AML-193 (cell line): ENCODE results near the gene TUT1.
"Not testable (repeated sequence)": the region's sequence is repeated elsewhere in the genome, so short reads cannot be mapped to it uniquely, and the experiment has no call there.

ENCODE experiments used
- DNase-seq, 2 experiments: peaks; one replicate each; lab custom pipeline; 2025; lab: John Stamatoyannopoulos, UW

TUT1 gene, protein sequence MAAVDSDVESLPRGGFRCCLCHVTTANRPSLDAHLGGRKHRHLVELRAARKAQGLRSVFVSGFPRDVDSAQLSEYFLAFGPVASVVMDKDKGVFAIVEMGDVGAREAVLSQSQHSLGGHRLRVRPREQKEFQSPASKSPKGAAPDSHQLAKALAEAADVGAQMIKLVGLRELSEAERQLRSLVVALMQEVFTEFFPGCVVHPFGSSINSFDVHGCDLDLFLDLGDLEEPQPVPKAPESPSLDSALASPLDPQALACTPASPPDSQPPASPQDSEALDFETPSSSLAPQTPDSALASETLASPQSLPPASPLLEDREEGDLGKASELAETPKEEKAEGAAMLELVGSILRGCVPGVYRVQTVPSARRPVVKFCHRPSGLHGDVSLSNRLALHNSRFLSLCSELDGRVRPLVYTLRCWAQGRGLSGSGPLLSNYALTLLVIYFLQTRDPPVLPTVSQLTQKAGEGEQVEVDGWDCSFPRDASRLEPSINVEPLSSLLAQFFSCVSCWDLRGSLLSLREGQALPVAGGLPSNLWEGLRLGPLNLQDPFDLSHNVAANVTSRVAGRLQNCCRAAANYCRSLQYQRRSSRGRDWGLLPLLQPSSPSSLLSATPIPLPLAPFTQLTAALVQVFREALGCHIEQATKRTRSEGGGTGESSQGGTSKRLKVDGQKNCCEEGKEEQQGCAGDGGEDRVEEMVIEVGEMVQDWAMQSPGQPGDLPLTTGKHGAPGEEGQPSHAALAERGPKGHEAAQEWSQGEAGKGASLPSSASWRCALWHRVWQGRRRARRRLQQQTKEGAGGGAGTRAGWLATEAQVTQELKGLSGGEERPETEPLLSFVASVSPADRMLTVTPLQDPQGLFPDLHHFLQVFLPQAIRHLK

GRCh38 chr11:62591448-62592145 lies at the start of gene TUT1:
TSS of gene TUT1 (minus strand) at chr11:62591523. CDS start at chr11:62591485, 38 bp downstream.
- DNase-seq: peak; percentile 98

DNA sequence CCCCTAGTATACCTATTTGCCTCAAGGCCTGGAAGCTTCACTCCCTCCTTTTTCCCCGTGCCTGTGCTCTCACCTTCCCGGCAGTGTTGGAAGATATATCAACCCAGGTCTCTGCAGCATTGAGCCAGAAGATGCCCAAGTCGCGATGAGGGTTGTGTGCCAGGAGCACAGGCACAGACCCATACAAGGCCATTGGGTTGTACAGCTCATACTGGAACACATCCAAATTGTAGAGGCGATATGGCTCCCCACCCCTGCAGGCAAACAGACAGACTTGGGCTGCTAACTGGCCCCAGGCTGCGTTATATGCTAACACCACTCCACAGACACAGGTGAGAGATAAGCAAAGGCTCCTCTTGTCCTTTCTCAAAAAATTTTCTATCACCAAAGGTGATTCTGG lies 41.2 kb upstream of the TUT1 start:
- no peak for DNase-seq

DNA sequence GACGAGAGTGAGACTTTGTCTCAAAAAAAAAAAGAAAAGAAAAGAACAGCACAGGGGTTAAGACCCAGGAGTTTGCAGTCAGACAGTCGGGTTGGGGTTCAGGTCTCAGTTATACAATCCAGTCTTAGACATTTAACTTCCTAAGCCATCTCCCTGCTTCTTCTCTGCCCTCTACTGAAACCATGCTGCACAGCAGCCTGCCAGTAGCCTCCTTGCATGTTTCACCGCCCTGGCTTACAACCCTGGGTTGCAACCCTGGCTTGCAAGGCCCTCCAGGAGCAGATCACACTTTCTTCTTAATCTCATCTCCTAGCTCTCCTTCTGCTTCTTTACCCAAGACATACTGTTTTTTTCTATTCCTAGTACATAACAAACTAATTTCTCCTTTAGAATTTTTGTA lies 36.4 kb upstream of the TUT1 start:
- DNase-seq: peak; percentile 23 to 40

DNA sequence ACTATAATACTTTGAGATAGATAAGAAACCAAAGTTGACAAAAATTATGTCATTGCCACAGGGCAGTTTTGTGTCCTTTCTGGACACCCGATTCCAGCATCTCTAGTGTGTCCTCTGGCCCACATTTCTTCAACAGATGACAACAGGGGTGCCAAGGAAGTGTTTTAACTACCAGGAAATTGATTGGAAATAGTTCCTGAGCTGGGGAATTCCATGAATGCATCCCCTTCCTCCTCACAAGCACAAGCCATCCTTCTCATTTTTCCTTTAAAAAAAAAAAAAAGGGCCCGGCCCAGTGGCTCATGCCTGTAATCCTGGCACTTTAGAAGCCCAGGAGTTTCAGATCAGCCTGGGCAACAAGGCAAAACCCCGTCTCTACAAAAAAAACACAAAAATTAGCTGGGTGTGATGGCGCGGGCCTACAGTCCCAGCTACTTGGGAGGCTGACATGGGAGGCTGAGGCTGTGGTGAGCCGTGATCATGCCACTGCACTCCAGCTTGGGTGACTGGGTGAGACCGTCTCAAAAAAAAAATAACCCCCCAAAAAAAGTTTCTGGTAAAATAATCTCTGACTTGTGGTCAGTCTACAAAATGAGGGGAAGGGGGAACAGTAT lies 31.3 kb upstream of the TUT1 start:
- no peak for DNase-seq

DNA sequence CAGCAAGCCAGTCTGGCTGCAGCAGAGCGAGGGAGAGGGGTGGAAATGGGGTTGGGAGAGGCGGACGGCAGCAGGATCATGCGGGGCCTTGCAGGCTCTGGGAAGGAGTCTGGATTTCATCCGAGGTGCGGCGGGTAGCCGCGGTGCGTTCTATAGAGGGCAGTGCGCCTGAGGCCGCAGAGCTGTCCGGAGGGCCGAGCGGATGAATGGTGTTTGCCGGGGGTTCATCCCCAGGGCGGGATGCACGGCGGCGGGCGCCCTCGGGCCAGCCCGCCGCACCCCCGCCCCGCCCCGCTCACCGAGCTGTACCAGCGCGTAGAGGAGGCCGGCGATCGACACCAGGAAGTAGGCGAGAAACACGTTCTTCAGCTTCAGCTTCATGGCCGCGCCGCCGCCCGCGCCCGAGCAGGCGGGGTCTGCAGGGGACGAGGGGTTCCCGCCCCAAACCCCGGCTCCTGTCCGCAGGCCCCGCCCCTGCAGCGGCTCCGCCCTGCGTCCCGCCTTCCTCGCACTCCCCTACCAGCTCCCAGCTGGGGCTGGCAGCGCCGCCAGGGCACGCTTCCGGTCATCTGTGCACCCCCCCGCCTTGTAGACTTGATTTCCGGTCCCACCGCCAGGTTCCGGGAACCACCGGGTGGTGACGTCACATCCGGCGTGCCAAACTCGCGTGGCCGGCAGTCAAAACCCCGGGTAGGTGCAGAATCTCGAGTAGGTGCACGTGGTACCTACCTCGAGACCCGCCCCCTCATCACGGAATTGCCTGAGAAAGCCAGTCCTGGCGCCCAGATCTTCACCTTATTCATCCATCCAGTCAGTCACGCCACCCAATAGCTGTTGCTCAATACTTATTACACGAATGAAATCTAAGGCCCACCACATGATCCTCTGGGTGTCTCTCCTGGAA lies 30.5 kb upstream of the TUT1 start, which contains the start of gene B3GAT3:
B3GAT3 (minus strand) TSS at position 420 of the 904 bp plus-strand sequence; CDS start at position 381, 39 bp downstream.
- DNase-seq: peak; percentile 94

DNA sequence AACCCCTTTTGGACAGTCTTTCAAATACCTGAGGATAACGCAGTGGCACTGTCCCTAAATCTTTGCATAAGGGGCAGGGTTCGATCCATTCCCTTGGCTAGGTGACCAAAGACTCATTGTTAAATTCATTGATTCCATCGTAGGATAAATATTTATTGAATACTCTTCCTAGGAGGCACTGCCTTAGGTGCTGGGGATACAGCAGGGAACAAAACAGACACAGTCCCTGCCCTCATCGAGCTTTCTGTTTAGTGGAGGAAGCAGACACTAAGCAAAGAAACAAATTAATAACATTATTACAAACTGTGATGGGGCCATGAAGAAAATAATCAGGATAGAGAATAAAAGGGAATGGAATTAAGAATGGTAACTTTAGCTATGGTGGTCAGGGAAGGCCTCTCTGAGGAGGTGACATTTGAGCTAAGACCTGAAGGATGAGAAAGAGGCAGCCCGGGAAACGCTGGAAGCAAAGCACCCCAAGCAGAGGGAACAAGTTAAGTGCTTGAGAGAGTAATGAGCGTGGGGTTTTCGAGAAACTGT lies 29.8 kb upstream of the TUT1 start:
- DNase-seq: no peak

DNA sequence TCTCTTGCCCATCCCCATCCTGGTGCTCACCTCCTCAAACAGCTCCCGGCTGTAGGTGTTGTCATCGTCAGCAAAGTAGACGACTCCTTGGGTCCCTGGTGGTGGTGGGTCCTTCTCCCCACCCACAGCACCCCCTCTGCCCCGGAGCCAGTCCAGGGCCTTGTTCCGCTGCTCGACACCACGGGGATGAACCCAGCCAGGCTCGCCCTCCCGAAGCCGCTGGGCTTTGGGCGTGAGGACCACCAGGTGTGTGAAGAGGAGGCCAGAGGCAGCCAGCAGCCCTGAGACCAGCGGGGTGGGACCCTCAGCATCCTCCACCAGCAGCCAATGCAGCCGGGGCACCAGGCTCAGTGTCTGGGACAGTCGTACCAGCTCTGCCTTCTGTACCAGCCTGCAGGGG lies 25.6 kb upstream of the TUT1 start:
- DNase-seq: not testable (repeated sequence)

DNA sequence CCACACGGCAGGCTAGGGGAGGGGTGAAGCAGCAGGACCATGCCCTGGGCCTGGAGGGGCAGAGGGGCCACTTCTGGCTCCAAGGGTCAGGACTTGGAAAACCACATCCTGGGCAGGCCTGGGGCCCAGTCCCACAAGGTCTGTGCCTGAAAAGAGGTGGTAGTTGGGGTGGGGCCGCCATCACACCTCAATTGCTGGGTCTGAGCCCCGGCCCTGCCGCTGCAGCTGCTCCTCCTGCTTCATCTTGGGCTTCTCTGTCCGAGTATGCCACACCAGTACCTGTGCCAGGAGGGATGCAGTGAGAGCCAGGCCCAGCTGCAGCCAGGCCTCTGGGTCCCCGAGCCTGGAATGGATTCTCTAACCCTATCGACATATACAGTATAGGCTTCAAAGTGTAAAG lies 24.2 kb upstream of the TUT1 start:
- DNase-seq: no peak

GRCh38 chr11:62614275-62614674 lies 23.0 kb upstream of the TUT1 start:
- DNase-seq: no peak

DNA sequence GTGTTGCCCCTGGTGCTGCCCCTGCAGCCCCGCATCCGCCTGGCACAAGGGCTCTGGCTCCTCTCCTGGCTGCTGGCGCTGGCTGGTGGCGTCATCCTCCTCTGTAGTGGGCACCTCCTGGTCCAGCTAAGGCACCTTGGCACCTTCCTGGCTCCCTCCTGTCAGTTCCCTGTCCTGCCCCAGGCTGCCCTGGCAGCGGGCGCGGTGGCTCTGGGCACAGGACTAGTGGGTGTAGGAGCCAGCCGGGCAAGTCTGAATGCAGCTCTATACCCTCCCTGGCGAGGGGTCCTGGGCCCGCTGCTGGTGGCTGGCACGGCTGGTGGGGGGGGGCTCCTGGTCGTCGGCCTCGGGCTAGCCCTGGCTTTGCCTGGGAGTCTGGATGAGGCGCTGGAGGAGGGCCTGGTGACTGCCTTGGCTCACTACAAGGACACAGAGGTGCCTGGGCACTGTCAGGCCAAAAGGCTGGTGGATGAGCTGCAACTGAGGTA lies 22.0 kb upstream of the TUT1 start:
- no peak for DNase-seq

DNA sequence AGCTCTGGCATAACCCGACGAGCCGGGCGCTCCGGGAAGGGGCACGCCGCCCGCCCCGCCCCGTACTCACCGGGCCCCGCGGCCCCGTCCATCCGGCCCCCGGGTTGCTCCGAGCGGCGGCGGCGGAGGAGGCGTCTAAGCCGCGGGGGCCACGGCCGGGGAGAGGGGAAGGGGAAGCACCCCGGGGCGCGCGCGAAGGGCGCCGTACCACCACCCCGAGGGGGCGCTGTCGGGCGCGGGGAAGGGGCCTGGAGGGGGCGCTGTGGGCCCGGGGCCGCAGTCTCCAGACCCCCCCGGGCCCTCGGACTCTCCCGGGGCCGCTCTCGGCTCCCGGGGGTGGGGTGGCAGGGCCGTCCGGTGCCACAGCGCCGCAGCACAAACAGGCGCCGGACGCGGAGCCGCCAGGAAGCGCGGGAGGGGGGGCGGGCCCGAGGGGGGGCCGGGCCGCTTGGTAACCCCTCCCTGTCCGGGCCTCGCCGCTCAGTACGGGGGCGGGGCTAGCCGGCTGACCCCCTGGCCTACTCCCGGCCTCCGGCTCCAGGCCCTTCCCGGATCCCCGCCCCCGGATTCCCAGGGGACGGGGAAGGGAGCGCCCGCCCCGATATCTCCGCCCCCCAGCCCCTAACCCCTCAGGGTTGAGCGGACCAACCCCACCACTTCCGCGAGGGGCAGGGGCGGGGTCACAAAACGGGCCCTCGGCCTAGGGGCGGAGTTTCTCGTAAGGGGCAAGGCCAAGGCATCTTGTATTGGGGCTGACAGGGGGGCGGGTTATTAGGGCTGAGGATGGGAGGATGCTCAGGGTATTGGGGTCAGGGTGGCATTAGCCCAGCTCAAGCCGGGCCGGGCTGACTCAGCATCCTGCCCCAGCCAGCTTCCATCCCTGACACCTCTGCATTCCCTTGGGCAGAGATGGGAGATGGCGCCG lies 21.3 kb upstream of the TUT1 start, which contains the start of the genes EML3 and ROM1:
EML3 (minus strand) TSS at position 410 of the 925 bp plus-strand sequence; CDS start at position 92, 318 bp downstream.
ROM1 (plus strand) TSS at position 892 of the 925 bp plus-strand sequence; CDS start at position 917, 25 bp downstream.
- peak; percentile 63 to 73 for DNase-seq

GRCh38 chr11:62611705-62612365 lies 20.5 kb upstream of the TUT1 start:
- DNase-seq: peak; percentile 34 to 36

- no peak for DNase-seq
Observed at GRCh38 chr11:62610814-62611704, 19.7 kb upstream of the TUT1 start.

GRCh38 chr11:62610403-62610802 lies 19.1 kb upstream of the TUT1 start:
- DNase-seq: no peak

DNA sequence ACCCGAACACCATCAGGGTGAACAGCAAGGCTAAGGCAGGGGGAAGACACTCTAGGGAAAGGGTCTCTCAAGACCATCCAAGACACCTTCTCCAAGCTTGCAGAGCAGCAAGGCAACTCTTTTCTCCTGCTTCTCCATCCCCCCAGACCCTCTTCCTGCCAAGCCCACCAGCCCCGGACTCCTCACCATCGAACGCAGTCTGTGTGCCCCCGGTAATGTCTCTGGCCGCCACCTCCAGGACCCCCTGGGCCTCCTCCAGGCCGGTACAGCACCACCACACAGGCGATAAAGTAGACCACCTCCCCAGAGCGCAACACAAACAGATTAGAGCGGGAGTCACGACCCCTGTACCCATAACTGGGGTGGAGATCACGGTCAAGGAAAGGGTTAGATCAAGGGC lies 17.5 kb upstream of the TUT1 start:
- no peak for DNase-seq

GRCh38 chr11:62607714-62608113 lies 16.4 kb upstream of the TUT1 start:
- no peak for DNase-seq

DNA sequence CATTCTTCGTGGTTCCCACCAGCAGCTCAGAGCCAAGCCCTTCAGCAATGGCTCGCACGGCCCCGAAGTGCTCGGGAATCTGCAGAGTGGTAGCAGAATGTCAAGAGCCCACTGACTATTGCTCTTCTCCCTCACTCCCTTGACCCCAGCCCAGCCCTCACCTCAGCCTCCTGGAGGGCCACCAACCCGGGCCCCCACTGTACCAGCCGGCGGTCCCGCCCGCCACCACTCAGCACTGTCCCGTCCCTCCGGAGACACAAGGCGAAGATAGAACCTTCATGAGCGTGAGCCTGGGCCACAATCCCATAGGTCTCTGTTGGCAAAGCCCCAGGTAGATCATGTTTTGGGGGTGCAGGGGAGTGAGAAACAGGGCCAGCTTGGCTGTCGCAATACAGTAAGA lies 14.6 kb upstream of the TUT1 start:
- DNase-seq: no peak
